SIG-M5 treated with dmso at 0.1 percent for 504 hours (cell line): ENCODE measurements around the gene MED15.
A peak's percentile ranks its signal among the peaks of the same experiment; 100 is the strongest.
"Not testable (repeated sequence)": the region's sequence is repeated elsewhere in the genome, so short reads cannot be mapped to it uniquely, and the experiment has no call there.

Source experiments
- DNase-seq: peaks from one replicate; lab custom pipeline; 2025; ENCODE audit not compliant: unreplicated experiment; lab: John Stamatoyannopoulos, UW

The MED15 gene

DNA sequence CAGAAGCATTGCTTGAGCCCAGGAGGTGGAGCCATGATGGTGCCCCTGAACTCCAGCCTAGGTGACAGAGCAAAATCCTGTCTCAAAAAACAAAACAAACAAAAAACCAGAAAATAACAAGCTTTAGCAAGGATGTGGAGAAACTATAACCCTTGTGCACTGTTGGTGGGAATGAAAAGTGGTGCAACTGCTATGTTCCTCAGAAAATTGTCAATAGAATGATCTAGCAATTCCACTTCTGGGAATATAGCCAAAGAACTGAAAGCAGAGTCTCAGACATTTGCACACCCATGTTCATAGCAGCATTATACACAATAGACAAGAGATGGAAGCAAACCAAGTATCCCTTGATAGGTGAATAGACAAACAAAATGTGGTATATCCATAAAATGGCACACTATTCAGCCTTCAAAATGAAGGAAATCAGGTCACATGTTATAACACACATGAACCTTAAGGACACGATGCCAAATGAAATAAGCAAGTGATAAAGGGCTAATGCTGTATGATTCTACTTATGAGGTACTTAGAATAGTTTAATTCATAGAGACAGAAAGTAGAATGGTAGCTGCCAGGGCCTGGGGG lies 27.7 kb upstream of the MED15 start:
- DNase-seq, result no peak

DNA sequence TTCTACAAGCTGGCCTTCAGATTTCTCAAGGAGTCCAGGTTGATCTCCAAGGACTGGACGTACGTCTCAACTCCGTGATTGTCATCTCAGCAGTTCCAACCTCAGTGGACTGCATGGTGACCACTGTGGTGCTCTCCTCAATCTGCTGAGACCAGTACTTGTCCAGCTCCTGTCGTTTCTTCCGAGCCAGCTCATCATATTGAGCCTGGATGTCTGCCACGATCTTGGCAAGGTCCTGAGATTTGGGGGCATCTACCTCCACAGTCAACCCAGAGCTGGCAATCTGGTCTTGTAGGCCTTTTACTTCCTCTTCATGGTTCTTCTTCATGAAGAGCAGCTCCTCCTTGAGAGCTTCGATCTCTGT lies 24.3 kb upstream of the MED15 start:
- DNase-seq, result not testable (repeated sequence)

DNA sequence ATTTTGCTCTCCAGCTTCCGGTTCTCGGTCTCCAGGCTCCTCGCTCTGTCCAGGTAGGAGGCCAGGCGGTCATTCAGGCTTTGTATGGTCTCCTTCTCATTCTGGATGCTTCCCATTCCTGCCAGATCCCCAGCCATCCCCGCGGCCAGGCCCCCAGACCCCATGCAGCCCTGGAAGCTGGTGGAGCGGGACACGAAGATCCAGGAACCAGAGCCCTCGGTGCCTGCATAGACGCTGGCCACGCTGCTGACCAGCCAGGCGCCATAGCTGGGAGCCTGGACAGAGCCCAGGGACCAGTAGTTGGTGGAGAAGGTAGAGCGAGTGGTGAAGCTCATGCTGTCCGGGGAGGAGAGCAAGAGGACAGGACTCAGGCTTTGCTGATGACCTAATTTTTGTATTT lies 23.6 kb upstream of the MED15 start:
- DNase-seq, result no peak

DNA sequence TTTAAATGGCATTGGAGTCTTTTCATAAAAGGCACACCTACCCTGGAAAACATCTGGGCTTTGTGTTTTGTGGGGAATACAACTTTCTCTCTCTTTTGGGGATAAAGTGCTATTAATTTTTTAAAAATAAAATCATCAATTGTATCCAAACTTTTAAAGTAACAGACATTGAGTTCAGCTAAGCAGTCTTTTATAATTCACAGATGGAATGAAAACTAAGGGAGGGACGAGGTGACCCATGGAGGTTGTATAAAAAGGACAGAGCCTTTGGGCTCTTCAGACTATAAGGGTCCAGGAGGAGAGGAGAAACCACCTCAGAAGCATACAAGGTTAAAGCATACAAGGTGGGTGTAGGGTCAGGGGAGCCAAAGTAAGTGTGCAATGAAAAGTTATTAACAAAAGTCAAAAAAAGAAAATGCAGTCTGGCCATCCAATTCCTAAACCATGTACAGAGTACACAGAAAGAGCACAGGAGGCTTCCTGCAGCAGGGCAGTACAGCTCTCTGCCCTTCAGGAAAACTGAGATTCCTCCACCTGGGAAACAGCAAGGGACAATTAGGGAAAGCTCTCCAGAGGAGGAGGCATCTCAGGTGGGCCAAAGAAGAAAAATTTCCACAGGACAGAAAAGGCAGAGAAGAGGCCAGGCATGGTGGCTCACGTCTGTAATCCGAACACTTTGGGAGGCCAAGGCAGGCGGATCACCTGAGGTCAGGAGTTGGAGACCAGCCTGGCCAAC lies 22.3 kb upstream of the MED15 start:
- no peak for DNase-seq

DNA sequence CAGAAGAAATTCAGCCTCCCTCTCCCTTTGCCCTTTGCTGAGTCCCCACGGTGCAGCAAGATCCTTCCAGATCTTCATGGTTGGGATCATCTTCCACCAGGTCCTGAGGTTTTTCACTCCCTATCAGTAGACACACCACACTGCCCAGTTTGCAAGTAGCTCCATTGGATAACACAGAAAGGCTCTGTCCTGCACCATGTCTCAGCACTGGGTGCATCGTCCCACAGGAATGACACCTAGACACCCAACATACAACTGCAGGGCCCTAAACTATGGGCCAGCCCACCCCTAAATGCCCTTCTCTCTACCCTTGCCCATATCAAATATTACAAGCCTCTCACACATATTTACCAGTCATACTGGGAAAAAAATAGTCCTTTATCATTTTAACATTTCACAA lies 21.2 kb upstream of the MED15 start:
- no peak for DNase-seq

DNA sequence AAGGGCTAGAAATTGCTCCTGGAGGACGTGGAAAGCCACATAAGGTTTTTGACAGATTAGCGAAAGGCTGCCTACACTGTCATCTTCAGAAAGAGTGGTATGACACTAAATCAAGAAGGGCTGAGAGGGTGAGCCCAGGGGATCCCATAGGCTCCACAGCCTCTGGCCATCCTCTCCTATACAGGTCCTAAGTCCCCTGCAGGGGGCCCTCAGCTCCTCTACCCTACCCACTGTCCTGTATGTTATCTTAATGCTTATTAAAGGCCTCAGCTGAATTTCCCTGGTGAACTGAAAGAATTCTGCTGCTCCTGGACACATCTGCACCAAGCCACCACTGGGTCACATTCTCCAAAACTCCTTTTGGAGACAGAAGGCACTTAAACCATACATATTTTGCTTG lies 19.7 kb upstream of the MED15 start:
- no peak for DNase-seq

DNA sequence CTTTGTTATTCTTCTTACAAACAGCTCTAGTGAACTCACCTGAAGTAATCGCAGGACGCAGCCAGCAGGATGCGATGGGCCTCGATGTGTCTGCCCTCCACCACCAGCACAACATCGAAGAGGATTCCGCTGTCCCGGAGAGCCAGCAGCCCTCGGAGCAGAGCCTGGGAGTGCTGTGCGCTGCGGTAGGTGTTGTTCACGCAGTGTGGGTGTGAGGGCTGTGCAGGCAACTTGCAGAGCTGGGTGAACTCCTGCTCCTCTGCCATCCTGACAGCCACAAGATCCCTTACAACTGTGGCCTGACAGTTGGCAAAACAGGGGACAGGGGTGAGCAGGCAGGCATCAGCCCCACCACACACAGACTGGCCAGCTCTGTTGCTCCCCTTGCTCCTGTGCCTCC lies 18.5 kb upstream of the MED15 start:
- no peak for DNase-seq

DNA sequence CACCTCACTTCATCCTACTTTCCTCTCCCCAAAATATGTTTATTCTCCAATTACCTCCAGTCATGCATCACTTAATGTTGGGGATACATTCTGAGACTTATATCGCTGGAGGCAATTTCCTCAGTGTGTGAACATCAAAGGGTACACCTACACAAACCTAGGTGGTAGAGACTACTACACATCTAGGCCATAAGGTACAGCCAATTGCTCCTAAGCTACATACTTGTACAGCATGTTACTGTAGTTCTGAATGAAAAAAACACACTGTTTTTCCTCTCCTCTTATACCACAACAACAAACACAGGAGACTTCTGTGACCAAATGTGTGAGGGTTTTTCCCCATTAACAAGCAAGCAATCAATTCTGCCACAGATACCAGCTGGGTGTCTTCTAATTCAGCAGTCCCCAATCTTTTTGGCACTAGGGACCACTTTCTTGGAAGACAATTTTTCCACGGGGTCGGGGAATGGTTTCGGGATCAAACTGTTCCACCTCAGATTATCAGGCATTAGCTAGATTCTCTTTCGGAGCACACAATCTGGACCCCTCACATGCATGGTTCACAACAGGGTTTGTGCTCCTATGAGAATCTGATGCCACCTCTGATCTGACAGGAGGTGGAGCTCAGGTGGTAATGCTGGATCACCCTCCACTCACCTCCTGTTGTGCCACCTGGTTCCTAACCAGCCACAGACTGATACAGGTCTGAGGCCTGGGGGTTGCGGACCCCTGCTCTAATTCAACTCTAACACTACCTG lies 17.0 kb upstream of the MED15 start:
- no peak for DNase-seq

DNA sequence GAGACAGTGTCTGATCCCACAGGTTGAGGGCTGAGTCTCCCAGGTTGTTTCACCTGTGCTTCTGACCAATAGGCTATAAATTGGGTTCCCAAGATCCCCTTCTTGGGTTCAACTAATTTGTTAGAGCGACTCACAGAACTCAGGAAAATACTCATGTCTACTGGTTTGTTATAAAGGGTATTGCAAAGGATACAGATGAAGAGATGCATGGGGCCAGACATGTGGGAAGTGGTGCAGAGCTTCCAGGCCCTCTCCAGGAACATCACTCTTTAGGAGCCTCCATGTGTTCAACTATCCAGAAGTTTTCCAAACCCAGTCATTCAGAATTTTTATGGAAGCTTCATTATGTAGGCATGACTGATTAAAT lies 16.5 kb upstream of the MED15 start:
- DNase-seq, result no peak

DNA sequence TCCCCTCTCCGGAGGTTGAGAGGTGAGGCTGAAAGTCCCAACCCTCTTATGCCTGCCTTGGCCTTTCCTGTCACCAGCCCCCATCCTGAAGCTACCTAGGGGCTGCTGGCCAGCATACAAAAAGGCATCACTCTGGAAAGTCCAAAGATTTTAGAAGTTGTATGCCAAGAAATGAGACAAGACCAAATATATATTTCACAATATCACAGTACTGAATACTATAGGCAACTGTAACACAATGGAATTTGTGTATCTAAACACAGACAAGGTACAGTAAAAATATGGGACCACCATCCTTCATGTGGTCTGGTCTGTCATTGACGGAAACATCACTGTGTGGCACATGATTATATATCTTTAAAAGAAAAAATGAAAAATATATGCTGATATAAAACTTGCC lies 16.1 kb upstream of the MED15 start:
- DNase-seq, result no peak

DNA sequence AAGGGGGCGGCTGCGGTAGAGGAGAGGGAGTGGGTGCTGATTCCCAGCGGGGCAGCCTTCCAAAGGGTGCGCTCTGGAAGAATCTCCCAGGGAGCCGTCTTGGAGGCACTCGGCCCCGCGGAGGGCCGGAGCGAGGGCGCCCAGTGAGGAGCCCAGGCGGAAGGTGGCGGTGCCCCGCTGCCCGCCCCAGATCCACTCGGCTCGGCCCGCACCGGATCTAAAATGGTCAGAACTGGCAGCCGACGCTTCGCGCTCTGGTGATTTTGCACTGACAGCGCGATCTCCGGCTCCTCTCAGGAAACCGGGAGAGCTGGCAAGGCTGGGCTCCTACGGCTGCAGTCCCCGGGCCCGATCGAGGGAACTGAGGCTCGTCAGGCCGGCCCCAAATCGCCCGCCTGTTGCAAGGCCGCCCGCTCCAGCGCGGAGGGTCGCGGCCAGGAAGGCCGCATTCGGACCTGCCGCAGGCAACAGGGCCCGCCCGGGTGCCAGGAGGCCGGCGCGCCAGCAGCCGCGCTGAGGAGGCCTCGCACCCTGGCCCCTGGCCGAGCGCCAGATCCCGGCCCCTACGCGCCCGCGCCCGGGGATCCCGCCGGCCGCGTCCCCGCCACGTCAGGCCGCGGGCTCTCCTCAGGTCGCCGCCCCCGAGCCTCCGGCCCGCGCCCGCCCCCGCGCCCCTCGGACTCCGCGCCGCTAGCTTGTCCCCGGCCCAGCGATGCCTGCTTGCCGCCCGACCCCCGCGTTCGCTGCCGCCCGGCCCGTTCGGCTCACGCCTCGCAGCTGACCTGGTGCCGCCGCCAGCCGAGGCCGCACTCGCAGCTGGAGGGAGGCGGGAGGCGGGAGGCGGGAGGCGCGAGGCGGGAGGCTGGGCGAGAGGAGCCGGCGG lies 12.2 kb upstream of the MED15 start, which contains the start of gene KLHL22:
Gene KLHL22, minus strand, starts transcription at position 818 of the 883 bp plus-strand sequence. CDS start 6,584 bp downstream, outside the sequence.
- DNase-seq, result no peak

DNA sequence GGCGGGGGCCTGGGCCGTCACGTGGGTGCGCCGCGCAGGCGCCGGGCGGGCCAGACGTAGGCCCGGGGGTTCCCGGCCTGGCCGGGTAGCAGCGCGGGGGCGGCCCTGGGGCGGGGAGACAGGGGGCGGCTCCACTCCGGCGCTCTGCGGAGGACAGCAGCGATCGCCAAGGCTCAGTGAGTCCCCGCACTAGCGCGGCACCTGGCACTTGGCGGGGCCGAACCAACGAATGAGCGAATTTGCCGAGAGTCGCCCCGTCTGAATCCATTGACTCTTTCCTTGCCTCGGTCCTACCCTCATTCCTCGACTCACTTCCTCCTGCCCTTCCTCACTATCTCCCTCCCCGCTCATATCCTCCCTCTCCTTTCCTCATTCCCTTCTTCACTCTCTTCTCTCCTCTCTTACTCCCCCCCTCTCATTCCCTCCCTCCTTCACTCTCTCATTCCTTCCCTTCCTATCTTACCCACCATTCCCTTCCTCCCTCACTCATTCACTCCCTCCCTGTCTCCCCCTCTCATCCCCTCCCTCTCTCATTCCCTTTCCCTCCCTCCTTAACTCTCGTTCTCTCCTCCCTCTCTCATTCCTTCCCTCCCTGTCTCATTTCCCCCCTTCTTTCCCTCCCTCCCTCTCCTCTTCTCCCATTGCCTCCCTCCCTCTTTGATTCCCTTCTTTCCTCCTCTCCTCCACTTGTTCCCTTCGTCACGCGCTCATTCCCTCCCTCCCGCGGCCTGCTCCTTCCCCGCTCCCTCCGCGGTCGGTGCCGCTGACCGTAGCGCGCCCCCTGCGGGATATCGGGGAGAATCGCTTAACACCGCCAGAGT lies 11.3 kb upstream of the MED15 start:
- peak; percentile 89 for DNase-seq

DNA sequence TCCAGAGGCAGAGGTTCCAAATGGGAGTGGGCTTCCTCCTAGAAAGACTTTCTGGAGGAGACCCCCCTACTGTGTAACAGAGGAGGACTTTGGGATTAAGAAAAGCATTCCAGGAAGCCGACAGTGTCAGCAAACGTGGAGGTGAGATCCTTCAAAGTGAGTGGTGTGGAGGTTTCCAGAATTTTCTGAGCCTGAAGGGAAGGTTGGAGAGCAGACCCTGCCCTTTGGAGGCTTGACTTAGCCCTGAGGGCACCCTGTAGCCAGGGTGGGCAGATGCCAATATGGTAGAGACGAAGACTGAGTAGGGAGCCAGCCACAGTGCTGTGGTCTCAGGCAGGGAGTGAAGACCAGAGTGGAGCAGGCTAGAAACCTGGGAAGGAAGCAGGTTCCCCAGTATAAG lies 10.0 kb upstream of the MED15 start:
- DNase-seq, result no peak

DNA sequence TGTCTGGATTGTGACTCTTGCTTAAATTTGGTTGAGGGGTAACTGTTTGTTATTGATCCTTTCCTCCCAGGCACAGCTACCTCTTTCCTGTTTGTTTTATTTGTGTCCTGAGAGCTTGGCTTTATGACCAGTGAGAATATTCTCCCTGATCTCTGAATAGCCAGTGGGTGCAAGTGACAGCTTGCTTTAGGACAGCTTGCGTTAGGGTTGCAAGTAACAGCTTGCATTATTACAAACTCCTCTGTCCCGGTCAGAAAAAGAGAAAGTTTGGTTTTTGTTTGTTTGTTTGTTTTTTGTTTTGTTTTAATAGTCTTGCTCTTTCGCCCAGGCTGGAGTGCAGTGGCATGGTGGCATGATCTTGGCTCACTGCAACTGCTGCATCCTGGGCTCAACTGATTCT lies 8.5 kb upstream of the MED15 start:
- DNase-seq, result no peak

DNA sequence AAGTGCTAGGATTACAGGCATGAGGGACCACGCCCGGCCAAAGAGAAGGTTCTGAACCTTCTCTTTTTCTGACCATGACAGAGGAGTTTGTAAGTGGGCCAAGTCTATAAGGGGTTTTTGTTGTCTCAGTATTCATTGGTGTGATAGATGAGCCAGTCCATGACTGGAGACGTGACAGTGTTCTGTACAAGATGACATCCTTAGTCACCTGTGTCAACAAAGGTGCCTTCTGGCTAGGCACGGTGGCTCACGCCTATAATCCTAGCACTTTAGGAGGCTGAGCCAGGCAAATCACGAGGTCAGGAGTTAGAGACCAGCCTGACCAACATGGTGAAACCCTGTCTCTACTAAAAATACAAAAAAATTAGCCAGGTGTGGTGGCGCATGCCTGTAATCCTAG lies 7.6 kb upstream of the MED15 start:
- DNase-seq, result no peak

DNA sequence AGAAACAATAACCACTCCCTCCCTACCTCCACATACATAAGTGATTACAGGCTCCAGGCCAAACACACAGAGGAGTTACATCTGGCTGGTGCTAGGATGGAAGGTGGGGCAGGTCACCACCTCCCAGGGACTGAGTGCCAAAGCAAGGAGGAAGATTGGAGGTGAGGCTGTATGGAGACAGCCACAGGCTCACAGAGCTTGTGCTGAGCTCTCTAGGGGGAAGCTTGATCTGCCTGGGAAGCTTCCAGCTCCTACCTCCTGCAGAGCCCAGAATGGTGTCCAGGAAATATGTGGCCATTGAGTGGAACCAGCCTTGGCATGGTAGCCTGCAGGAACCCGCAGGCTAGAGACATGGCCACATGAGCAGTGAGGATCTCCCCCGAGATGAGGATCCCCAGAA lies 3.6 kb upstream of the MED15 start:
- no peak for DNase-seq

DNA sequence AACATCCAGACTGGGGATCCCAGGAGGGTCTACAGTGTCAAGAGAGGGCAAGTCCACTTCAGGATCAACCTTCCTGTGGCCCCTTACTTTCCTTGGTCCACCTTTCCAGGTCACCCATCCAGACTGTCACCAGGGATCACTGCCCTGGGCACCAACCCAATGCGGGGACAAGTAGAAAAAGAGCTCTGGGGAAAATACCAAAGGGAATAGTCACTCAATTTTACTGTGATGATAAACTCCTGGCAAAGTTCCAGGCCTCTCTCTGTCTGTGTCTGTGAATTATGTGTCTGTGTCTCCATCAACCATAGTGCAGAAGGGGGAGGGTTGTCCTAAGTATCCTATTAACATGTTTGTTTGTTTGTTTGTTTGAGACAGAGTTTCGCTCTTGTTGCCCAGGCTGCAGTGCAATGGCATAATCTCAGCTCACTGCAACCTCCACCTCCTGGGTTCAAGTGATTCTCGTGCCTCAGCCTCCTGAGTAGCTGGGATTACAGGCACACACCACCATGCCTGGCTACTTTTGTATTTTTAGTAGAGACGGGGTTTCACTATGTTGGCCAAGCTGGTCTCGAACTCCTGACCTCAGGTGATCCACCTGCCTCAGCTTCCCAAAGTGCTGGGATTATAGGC lies 3.0 kb upstream of the MED15 start:
- not testable (repeated sequence) for DNase-seq

DNA sequence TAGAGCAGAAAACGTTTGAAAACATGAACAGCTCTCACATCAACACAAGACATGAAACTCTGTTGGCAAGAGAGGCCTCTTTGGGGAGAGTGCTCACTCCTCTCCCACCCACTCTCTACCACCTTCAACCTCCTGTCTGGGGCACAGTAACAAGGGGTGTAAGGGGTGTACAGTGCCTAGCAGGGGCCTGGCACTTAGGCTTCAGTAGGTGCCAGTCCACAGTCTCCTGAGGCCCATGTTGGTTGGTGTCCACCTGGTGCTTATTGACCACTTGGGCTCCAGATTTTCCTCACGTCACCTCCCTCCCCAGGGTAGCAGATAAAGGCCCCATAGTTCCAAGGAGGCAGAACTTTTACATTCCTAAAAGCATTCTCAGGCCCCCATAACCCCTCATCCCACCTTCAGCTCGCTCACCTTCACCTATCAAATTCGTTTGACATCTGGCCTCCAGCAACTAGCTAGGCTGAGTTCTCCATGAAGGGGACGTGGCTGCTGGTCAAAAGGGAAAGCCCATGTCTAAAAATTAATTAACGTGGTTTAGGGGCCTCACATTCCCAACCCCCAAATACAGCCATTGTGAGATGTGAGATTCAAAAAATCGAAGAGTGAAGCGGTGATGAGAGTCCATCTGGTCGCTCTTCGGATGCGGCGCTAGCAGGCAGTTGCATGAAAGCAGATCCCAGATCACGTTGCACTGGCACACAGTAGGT lies 712 bp upstream of the MED15 start:
- no peak for DNase-seq

DNA sequence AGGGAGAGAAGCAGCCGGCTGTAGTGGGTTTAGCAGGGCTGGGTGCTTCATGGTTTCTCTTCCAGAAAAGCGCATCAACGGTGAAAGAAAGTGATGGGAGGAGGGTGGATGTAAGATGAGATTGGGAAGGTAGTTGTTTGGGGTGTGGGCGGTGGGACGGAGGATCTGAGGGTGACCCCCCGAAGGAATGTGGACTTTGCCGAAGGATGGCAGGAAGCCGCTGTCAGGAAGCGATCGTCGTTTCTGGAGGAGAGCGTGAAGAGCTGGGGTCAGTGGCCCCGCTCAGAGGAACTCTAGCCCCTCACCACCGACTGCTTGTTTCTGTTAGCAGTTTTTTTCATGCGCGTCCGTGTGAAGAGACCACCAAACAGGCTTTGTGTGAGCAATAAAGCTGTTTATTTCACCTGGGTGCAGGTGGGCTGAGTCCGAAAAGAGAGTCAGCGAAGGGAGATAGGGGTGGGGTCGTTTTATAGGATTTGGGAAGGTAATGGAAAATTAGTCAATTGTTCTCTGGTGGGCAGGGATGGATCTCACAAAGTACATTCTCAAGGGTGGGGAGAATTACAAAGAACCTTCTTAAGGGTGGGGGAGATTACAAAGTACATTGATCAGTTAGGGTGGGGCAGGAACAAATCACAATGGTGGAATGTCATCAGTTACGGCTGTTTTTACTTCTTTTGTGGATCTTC lies 801 bp downstream of the MED15 start:
- DNase-seq, result peak; percentile 39
